ENCODE results near the gene NUDT16L1.

Gene NUDT16L1

GRCh38 chr16:4696172-4696904 is 3.0 kb downstream of the NUDT16L1 start:
- no peak for DNase-seq

DNA sequence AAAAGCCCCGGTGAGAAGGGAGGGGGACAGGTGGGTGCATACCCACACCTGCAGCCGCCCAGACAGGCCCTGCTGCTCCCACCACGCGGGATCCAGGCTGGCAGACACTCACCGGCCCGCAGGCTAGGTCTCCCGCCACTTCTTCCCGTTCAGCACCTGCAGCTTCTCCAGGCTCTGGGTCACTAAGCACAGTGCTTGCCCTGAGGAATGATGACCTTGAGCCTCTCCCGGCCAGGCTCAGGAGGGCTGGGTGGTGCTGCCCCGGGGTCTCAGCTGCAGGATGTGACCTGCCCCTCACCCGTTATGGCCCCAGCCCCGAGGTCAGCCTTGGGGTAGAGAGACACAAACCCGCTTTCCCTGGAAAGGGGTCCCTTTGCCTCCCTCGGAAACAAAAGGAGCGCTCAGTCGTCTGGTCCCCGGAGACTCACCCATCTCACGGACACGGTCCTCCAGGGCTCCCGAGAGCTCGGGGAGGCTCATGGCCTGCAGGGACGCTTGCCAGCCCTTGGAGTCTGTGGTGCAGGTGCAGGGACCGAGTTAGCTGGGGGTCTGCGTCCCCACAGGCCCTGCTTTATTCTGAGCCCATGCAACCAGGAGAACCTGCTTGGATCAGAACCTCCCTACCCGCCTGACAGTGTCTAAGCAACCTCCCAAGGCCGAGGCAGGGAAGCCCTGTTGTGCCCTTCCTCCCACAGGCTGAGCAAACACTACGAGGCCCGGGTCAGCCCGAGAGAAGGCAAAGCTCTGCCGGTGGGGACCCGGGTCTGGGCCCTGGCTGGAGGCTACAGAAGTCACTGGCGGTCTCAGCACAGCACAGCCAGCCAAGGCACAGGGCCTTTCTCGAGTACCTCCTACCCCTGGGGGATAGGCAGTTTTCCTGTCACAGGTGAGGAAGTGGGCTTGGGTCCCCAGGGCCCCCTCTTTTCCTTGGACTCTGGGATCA is 3.8 kb downstream of the NUDT16L1 start:
- DNase-seq = no peak

- no peak for DNase-seq
Measured at GRCh38 chr16:4697848-4698291, 4.5 kb downstream of the NUDT16L1 start.

DNA sequence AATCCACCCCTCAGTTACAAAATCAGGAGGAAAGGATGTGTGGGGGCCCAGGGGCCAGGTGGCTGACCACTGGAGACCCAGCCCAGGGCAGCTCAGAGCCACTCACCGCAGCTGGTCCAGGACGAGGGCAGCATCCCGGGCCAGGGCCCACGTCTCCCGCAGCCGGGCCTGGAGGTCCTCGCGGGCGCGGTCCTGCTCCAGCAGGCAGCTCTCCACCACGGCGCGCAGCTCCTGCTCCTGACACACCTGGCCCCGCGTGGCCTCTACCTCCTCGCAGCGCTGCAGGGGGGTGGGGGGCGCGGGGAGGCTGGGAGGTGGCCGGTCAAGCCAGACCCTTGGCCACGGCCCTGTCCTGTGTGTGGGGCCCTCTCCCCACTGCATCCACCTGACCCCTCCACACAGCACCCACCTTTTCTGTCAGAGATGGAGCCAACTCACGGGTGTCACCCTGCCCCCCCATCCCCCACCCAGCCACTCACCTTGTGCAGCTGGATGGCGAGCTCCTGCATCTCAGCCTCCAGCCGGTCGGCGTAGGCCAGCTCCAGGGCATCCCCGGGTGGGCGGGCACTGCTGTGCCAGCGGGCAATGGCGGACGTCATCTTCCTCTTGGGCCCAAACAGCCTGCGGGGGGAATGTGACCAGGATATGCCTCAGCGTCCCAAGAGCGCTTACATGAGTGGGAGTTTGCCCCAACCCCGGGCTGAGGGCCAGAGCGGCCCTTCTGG is 5.1 kb downstream of the NUDT16L1 start:
- no peak for DNase-seq

DNA sequence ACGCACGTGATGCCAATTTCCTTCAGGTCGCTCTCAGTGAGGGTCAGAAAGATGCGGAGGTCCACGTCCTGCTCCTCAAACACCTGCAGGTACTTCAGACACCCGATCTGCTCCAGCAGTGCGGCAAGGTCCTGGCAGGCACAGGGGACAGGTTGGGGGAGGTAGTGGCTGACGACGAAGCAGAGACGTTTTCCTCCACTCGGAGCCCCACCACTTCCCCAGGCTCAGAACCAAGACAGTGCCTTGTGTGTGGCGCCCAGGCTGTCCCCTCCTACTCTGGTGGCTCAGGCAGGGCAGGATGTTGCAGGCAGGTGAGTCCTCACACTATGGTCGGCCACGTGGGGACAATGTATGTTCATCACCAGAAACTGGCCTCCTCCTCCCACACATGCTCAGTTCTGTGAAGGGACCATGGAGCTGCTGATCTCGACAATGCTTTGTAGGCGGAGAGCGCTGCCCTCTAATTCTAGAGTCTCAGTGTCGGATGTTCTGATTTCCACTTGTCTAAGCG is 5.7 kb downstream of the NUDT16L1 start:
- DNase-seq = no peak

DNA sequence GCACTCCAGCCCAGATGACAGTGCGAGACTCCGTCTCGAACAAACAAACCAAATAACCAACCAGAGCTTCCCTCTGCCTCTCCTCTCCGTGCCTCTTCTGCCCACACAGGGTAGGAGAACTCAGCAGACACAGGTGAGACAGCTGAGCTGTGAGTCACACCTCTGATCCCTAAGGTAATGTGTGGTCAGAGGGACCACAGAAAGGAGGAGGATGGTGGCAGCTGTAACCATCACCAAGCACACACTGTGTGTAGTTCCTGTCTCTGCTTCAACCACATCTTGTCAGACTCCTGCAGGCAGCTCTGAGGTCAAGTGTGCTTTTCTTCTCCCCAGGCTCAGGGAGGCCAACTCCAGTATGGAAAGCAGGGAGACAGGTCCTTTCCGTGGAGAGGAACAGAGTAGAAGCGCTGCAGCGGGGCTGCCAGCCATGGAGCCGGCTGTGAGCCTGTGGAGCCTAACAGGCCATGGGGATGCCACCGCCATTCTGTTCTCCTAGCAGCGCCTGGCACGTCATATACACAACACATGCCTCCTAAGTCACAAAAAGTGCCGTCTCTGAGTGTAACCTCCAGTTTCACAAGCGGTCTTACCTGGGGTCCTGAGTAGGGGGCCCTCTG is 7.1 kb downstream of the NUDT16L1 start:
- no peak for DNase-seq

DNA sequence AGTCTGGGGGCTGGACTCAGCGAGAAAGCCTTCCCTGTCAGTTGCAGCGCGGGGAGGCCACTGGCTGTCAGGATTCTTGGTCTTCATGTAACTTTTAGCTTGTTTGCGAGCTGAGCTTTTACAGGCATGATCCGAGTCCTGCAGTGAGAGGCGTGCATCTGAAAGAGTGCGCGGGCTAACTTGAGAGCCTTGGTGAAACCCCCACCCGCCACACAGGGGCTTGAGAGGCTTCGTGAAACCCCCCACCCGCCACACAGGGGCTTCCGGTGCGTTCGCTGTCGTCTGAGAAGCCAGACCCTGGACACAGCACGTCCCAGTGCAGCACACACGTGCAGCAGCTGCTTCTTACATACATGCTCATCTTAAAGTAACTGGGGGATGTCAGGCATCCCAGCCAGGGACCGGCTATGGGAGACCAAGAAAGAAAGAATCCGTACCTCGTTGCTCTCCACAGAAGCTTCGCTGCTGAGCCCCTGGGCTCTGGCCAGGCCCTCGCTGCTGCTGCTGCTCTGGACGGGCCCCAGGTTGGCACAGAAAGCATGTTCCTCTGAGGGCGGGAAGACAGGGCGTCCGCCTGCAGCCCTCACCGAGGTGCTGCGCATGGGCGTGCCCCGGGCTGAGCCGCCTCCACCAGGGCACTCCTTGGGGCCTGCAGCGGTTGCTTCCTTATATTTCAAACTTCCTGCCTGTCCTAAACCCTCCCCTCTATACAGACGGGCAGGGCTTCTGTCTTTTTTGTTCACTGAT is 7.8 kb downstream of the NUDT16L1 start:
- DNase-seq = no peak

- DNase-seq = no peak
Measured at GRCh38 chr16:4701791-4702465, 8.6 kb downstream of the NUDT16L1 start.

GRCh38 chr16:4702466-4702808 is 9.1 kb downstream of the NUDT16L1 start:
- DNase-seq = no peak

GRCh38 chr16:4703906-4704305 is 10.5 kb downstream of the NUDT16L1 start:
- DNase-seq = no peak

GRCh38 chr16:4704491-4704890 is 11.1 kb downstream of the NUDT16L1 start:
- DNase-seq = no peak

DNA sequence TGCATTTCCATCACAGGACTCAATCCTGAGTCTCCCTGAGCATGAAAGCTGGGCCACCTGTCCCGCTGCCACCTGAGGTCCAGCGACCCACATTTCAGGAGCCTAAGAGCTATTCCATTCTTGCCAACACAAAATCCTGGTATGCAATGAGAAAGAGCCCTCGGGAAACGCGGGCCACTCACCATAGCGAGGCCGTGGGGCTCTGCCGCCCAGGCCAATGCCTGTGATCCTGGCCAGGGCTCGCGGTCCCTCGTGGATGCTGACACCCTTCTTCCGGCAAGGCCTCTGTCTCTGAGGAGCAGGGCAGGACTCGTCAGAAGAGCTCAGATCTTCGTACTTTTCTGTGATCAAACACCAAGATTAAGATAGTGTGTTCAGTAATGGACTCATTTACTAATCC is 11.6 kb downstream of the NUDT16L1 start:
- no peak for DNase-seq

DNA sequence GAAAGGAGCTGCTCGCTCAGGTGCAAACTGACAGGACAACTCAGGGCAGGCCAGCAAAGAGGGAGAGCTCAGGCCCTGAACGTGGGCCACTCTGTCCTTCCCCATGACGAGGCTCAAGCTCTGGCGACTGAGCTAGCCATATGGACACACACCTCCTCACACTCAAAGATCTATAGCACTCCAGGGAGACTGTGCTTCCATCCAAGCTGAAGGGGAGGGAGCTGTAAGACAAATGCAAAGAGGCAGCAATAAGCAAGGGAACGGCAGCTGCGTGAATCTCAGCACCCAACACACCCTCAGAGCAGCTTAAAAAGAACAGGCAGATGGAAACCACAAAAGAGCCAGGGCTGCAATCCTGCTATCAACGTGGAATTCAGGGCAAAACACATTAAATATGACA is 13.5 kb downstream of the NUDT16L1 start:
- DNase-seq = no peak

DNA sequence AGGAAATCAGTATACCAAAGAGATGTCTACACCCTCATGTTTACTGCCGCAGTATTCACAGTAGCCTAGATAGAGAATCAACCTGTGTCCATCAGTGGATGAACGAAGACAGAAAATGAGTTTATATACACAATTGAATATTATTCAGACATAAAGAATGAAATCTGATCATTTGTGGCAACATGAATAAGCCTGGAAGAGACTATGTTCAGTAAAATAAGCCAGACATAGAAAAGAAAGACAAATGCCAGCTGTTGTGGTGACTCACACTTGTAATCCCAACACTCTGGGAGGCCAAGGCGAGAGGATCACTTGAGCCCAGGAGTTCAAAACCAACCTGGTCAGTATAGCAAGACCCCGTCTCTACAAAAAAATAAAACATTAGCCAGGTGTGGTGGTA is 16.1 kb downstream of the NUDT16L1 start:
- DNase-seq = no peak

GRCh38 chr16:4713663-4714501 is 20.5 kb downstream of the NUDT16L1 start:
- no peak for DNase-seq

GRCh38 chr16:4714996-4715395 is 21.6 kb downstream of the NUDT16L1 start:
- no peak for DNase-seq

DNA sequence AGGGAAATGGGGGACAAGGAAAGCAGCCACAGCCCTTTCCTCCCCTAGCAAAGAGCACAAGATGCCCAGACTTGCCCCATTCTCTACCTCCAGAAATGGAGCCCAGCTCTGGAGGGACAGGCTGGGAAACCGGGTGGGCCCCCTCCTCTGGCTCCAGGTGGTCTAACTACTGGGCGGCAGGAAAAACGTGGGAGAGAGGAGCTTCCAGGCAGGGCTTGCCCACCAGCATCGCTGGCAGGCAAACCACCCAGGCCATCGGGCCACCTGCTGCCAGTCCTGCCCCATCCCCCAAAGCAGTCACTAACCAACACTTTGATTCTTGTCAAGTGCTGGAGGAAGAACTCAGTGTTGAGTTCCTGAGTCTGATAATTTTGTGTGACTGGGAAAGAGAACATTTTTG is 25.1 kb downstream of the NUDT16L1 start:
- DNase-seq = no peak

- DNase-seq = no peak
Measured at GRCh38 chr16:4723071-4723767, 29.9 kb downstream of the NUDT16L1 start.

DNA sequence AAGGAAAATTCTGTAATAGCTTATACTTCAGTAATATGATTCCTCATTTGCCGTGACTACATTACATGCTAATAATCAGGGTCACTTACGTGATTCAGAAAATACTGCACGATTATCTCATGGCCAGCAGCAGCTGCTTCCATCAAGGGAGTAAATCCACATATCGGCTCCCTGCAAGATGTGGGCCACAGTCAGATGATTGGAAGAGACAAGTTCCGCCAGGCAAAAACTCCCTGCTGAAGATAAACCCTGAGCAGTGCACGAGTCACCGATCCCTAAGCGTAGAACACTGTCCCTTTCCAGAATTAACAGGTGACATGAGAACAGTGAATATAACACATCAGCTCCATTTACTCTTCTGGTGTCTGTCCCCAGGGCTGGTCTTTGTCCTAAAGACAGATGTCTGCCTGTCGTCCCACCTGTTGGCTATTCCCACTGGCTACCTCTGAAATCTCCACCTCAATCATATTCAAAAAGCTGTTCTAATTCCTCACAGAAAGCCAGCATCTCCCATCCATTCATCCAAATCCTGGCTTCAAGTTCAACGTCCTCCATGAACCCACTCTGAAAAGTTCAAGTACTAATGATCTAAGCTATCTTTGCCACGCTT is 31.4 kb downstream of the NUDT16L1 start:
- DNase-seq = no peak
